ENCODE results near the gene OLFM1.

DNA sequence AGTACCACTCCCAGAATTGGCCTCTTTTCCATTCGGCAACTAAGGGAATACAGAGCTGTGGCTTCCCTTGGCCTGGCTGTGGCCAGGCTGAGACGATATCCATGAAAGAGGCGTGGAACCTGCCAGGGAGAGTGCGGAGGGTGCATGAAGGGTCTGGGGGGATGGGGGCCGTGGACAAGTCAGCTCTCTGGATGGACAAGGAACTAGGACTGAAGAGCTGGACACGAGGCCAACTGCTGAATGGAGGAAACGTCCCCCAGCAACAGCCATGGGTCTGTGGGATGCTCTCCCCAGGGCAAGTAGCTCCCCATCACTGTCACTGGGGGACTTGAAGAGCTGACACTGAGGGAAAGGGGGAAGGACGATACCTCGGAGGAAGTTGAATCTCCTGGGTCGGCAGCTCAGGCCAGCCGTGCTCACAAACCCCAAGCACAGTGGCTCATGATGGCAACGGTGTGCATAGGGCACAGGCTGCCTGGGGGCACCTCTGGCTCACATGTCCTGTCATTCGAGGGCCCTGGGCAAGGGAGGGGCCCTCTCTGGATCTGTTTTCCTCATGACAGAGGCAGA, 4.1 kb upstream of the OLFM1 start:
- TF ChIP-seq, protein P1, sequence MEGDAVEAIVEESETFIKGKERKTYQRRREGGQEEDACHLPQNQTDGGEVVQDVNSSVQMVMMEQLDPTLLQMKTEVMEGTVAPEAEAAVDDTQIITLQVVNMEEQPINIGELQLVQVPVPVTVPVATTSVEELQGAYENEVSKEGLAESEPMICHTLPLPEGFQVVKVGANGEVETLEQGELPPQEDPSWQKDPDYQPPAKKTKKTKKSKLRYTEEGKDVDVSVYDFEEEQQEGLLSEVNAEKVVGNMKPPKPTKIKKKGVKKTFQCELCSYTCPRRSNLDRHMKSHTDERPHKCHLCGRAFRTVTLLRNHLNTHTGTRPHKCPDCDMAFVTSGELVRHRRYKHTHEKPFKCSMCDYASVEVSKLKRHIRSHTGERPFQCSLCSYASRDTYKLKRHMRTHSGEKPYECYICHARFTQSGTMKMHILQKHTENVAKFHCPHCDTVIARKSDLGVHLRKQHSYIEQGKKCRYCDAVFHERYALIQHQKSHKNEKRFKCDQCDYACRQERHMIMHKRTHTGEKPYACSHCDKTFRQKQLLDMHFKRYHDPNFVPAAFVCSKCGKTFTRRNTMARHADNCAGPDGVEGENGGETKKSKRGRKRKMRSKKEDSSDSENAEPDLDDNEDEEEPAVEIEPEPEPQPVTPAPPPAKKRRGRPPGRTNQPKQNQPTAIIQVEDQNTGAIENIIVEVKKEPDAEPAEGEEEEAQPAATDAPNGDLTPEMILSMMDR (optimal IDR thresholded peaks at IDR 0.05 in 1 of 3, IDR thresholded peaks at IDR 0.05 in 1 of 3, conservative IDR thresholded peaks at IDR 0.05 in 1 of 3; ENCODE audit: extremely low read depth in 1 of 3, insufficient read depth in 2 of 3, low read length in 3 of 3) = no peak
- no peak for TF ChIP-seq EZH2 (IDR thresholded peaks at IDR 0.05; ENCODE audit: low read length)

Measured in keratinocyte (primary cell).